ENCODE measurements around the gene CBLN4. TPM values are rescaled to one million over a fixed set of nuclear protein-coding genes. Genes with fewer than 3 reads are reported as not detected.

Gene CBLN4
- total and polyA plus RNA-seq, 2 of the 8 experiments (the other 6 are each of a cell fraction or from before 2014, with no cell fraction given) = 0.03 to 0.13 TPM

DNA sequence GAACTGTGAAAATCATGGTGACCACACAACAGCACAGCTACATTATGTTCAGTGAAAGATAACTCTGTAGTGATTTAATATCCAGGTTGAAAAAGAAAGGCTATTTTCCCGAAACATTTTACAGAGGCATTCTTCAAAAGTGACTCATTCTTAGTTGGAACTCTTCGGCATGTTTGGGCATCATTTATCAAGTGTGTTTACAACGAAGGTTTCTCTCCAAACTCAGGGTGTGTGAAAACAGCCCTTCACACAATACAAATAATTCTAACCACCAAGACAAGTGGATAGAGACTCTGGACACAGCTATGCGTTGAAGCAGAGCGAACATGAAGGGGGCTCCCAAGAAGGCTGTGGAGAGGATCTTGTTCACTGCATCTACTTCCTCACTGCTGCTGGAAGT, 57.6 kb downstream of the CBLN4 start:
- POLR2A ChIA-PET (ENCODE audit: partially characterized antibody) = no interaction called here
- FAIRE-seq = no peak
- H3K4me3 ChIP-seq (ENCODE audit: extremely low read depth in 1 of 4, insufficient read depth in 2 of 4, low read depth in 3 of 4, low read length in 4 of 4) = no peak overlapping the region
- TF ChIP-seq, protein P1, sequence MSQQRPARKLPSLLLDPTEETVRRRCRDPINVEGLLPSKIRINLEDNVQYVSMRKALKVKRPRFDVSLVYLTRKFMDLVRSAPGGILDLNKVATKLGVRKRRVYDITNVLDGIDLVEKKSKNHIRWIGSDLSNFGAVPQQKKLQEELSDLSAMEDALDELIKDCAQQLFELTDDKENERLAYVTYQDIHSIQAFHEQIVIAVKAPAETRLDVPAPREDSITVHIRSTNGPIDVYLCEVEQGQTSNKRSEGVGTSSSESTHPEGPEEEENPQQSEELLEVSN (IDR thresholded peaks at IDR 0.05) = no peak
- TF ChIP-seq EP300 (IDR thresholded peaks at IDR 0.05; ENCODE audit: borderline replicate concordance in 1 of 2, low read depth in 2 of 2, low read length in 2 of 2) (no peak), CBX8 (IDR thresholded peaks at IDR 0.05; ENCODE audit: borderline replicate concordance, low read depth, low read length) (no peak), POLR2AphosphoS5 (IDR thresholded peaks at IDR 0.05; ENCODE audit: low read depth, low read length) (no peak), SAP30 (IDR thresholded peaks at IDR 0.05; ENCODE audit: insufficient read depth, insufficient replicate concordance, low read length) (no peak), RXRA (IDR thresholded peaks at IDR 0.05; ENCODE audit: insufficient read depth, low read depth, low read length) (no peak), PHF8 (conservative IDR thresholded peaks at IDR 0.05; ENCODE audit: low read depth, low read length) (no peak), YY1 (IDR thresholded peaks at IDR 0.05; ENCODE audit: low read depth, low read length) (no peak), KDM4A (IDR thresholded peaks at IDR 0.05; ENCODE audit: low read depth, low read length, severe bottlenecking) (no peak), JUND (IDR thresholded peaks at IDR 0.05; ENCODE audit: low read length) (no peak), CHD2 (IDR thresholded peaks at IDR 0.05; ENCODE audit: low read length) (no peak), ZNF274 (IDR thresholded peaks at IDR 0.05; ENCODE audit: borderline replicate concordance, extremely low read depth, low read length) (no peak)
- TF ChIP-seq, protein P2, sequence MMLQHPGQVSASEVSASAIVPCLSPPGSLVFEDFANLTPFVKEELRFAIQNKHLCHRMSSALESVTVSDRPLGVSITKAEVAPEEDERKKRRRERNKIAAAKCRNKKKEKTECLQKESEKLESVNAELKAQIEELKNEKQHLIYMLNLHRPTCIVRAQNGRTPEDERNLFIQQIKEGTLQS (IDR thresholded peaks at IDR 0.05; ENCODE audit: insufficient read depth, low read depth, low read length) = no peak

More for the DNA sequence above, 57.6 kb downstream of the CBLN4 start:
- Histone ChIP-seq H3K9me3 (ENCODE audit: insufficient read depth in 2 of 2, low read depth in 1 of 2, low read length in 1 of 2) (peaks cover 56 to 76% of the 10 kb centered on the region in 2 experiments), H3K18ac (ENCODE audit: extremely low read depth, low read length) (no peak overlapping the region), H3K14ac (ENCODE audit: insufficient read length) (no peak overlapping the region), H3K9ac (replicated peaks in 1 of 4; ENCODE audit: extremely low read depth in 1 of 4, low read depth in 3 of 4, low read length in 3 of 4) (no peak overlapping the region), H2BK5ac (ENCODE audit: low read depth, low read length) (no peak overlapping the region), H3K4me1 (replicated peaks in 1 of 4; ENCODE audit: control insufficient read depth in 3 of 4, insufficient read depth in 4 of 4, low read length in 3 of 4) (no peaks in the 10 kb centered on the region), H4K91ac (replicated peaks; ENCODE audit: insufficient read length, low read length) (no peak overlapping the region), H2BK120ac (replicated peaks; ENCODE audit: low read depth, low read length) (no peak overlapping the region), H2BK12ac (ENCODE audit: low read depth, low read length) (no peak overlapping the region), H3K27me3 (replicated peaks in 1 of 4; ENCODE audit: control insufficient read depth in 3 of 4, extremely low read depth in 1 of 4, insufficient read depth in 3 of 4, low read length in 3 of 4) (no peaks in the 10 kb centered on the region), H3K79me1 (ENCODE audit: low read depth, low read length) (no peaks in the 10 kb centered on the region), H3K4me2 (ENCODE audit: insufficient read depth in 1 of 2, low read depth in 2 of 2, low read length in 2 of 2) (no peak overlapping the region), H2BK15ac (ENCODE audit: low read length) (no peak overlapping the region), H4K8ac (ENCODE audit: extremely low read depth, insufficient read depth, low read length) (no peak overlapping the region), H4K5ac (ENCODE audit: insufficient read length, low read depth, low read length) (no peak overlapping the region), H2AK5ac (ENCODE audit: low read depth, low read length) (no peak overlapping the region), H3K79me2 (ENCODE audit: control insufficient read depth in 1 of 2, insufficient read depth in 2 of 2, low read length in 2 of 2) (no peaks in the 10 kb centered on the region), H4K20me1 (replicated peaks in 1 of 2; ENCODE audit: control insufficient read depth in 1 of 2, insufficient read depth in 2 of 2, low read length in 2 of 2) (no peaks in the 10 kb centered on the region), H3K36me3 (ENCODE audit: control insufficient read depth in 2 of 4, insufficient read depth in 4 of 4, low read length in 3 of 4) (no peaks in the 10 kb centered on the region), H2AFZ (ENCODE audit: low read length) (no peak overlapping the region), H2BK20ac (ENCODE audit: low read length) (no peak overlapping the region), H3K4ac (replicated peaks; ENCODE audit: insufficient read length, low read depth, low read length) (no peak overlapping the region), H3K56ac (replicated peaks; ENCODE audit: insufficient read length, low read depth, low read length) (no peak overlapping the region), H3K27ac (ENCODE audit: low read depth, low read length) (no peak overlapping the region), H3K23me2 (ENCODE audit: low read depth, low read length) (no peaks in the 10 kb centered on the region), H3K23ac (ENCODE audit: insufficient read length) (no peak overlapping the region)
- CTCF ChIA-PET (ENCODE audit: partially characterized antibody) = no interaction called here
- WGBS, 2 experiments (ENCODE audit: extremely low coverage in 1 of 2, insufficient coverage in 1 of 2, insufficient read length in 1 of 2, insufficient replicate concordance in 2 of 2, low coverage in 1 of 2, low lambda C conversion rate in 2 of 2, missing lambda C conversion rate in 1 of 2) = 83% methylated on average over 5 of the region's 5 CpGs; no CpG with 5 or more reads in 1 of the 2 experiments
- no peak for DNase-seq (ENCODE audit: low read depth in 1 of 2, low spot score in 2 of 2)

Data from H1 (cell line).